SH-SY5Y (cell line): ENCODE data around the gene ARID5A.

Experiments
- GATA2 ChIP-seq: IDR thresholded peaks from 2 replicates; pipeline ENCODE4 v1.6.1; 2011; ENCODE audit warnings: mild to moderate bottlenecking, low read depth, low read length
- GATA3 ChIP-seq: IDR thresholded peaks from 2 replicates; pipeline ENCODE4 v1.6.1; 2011; ENCODE audit warnings: low read depth, mild to moderate bottlenecking, low read length, moderate library complexity

Gene ARID5A

DNA sequence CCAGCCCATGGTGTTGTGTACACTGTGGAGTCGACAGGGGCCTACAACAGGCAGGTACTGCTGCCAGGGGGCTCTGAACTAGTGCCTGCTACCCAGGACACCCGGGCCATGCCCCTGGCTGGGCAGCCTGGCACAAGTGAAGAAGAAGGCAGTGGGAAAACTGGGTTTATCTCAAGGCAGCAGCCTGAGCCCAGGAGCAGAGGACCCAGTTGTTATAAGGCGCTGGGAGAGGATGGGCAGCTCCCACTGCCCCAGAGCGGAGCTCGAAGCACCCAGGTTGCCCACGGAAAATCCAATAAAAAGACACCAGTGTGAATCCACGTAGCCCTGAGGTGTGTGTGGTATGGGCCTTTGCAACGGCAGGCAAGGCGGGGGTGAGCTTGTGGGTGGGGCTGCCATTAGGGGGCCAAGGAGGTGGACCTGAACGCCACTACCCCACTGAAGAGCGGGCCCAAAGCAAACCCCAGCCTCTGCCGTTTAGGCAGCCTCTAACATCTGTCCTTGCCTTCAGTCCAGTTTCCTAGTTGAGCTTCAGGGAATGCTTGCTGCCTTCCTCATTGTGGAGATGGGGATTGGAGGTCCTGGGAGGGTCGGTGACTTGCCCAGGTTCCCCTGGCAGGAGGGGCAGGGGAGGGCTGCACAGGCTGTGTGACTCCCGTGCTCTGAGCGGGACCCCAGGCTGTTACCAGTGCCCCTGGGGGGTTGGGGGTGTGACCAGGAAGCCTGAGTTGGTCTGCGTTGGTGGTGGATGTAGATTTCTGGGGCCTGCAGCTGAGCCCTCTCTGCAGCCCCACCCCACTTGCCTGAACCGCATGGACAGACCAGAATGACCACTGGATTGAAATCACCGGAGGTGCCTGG, 16.0 kb downstream of the ARID5A start:
- TF ChIP-seq GATA3 (no peak), GATA2 (no peak)

GRCh38 chr2:96553176-96553956, 16.8 kb downstream of the ARID5A start:
- TF ChIP-seq GATA3 (no peak), GATA2 (no peak)

- no peak for TF ChIP-seq GATA3
- TF ChIP-seq GATA2: no peak
Measured at GRCh38 chr2:96554293-96555145, 18.0 kb downstream of the ARID5A start.

- TF ChIP-seq GATA2 (no peak), GATA3 (no peak)
Measured at GRCh38 chr2:96555146-96555610, 18.6 kb downstream of the ARID5A start.

- TF ChIP-seq GATA3 (no peak), GATA2 (no peak)
Measured at GRCh38 chr2:96556441-96557330, 20.1 kb downstream of the ARID5A start.

DNA sequence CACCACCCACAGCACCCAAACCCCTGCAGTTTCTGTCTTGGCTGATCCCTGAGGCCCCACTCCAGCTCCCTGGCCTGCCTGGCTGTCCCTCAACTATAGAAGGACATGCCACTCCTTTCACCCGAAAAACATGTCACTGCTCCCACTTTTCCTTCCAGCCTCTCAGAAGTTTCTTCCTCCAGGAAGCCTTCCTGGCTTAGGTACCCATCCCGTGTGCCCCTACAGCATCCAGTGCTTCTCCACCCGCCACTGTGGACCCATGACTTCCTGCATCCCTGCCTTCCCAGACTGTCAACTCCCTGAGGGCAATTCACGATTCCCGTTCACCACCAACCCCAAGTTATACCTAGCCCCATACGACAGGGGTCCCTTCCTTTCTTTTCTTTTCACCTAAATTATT, 21.5 kb downstream of the ARID5A start:
- TF ChIP-seq GATA3 (no peak), GATA2 (no peak)

DNA sequence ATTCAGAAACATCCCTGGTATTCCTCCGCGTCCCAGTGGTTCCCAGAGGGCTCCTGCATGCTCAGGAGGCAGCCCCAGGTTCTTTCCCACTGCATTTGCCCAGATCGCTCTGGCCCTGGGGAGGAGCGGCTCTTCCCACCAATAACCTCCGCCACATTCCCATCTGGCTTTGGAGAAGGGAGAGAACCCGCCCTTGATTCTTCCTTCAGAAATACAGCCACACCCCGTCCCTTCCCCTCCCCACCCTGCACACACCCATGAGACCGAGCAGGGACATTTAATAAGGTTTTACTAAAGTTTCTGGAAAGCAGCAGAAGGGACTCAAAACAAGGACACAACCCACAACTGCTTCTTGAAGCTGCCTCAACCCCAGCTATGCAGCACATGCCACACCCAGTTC, 21.9 kb downstream of the ARID5A start:
- TF ChIP-seq GATA3 (no peak), GATA2 (no peak)

DNA sequence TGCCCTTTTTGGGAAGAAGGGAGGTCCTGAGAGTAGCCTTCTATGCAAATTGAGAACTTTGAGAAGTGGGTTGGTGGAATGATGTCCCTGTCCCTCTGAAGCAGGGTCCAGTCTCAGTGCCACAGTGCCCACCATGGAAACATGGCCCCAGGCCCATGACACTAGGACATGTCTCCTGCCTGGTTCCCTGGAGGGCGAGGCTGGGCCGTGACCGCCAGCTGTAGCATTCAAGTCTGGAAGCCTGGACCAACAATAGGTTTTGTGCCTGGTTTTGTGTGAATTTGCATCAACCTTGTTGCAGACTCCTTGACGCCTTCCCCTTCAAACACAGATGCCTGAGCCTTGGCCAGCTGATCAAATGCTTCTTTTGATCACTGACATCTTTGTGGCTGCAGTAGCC, 27.5 kb downstream of the ARID5A start:
- TF ChIP-seq GATA2 (no peak), GATA3 (no peak)

DNA sequence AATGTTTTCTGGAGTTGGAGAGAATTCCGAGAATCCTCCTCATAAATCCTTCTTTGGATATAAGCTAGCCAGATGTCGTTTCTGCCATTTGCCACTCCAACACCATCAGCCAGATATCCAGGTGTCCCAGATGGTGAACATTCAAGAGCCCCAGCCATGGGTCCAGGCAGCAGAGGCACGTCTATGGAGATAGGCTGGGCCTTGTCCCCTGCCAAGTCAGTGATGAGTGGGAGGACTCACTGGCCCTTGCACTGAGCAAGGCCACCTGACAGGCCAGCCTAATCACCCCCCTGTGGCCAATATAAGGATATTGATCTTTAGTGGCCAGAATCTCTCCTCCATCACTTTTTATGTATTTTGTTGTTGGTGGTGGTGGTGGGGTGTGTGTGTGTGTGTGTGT, 28.0 kb downstream of the ARID5A start:
- TF ChIP-seq GATA2: no peak
- TF ChIP-seq GATA3: no peak

DNA sequence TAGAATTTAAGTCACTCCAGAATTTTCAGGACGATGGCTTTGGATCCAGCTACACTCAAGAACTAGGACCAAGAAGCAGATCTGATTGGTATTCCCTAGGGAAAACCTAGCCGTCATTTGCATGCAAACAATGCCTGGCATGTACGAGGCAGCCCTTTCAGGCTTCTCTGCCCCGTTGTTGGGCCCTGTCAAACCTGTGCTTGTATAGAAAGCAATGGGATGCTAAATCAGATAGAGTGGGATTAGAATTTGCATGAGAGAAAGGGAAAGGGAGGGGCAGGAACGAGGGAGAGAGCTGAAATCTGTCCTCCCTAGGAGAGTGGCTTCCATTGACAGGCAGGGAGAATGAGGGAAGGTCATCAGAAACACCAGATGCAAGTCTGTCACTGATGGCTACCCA, 28.6 kb downstream of the ARID5A start:
- TF ChIP-seq GATA3 (no peak), GATA2 (no peak)

DNA sequence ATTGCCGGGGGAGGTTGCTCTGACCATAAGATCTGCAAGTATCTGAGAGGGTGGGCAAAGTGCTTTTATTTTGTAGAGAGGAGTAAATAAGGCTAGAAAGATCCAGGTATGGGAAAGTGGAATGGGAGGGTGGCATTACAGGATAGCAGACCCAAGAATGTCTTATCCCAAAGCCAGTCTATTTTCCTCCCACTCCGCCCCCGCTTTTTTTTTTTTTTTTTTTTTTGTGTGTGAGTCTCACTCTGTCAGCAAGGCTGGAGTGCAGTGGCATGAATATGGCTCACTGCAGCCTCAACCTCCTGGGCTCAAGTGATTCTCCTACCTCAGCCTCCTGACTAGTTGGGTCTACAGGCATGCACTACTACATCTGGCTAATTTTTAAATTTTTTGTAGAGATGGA, 31.5 kb downstream of the ARID5A start:
- TF ChIP-seq GATA3 (no peak), GATA2 (no peak)

DNA sequence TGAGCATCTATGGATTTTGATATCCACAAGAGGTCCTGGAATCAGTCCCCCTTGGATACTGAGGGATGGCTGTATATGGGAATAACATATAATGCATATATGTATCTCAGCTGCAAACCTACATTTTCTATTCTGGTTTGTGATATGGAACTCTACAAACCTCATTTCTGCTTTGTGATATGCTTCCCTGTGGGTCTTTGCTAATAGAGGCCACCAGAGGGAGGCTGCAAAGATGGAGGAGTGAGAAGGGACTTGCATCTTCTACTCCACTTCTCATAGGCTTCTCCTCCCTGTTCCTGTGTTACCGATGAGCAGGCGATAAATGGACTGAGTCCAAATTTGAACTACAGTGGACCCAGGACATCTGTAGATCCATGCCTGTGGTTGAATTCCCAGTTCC, 37.8 kb downstream of the ARID5A start:
- TF ChIP-seq GATA2: no peak
- no peak for TF ChIP-seq GATA3
